ENCODE data around the gene DHX16. TPM values are rescaled to one million over a fixed set of nuclear protein-coding genes. Genes with fewer than 3 reads are reported as not detected.

The DHX16 gene
- total RNA-seq, 1 donor from 2014 or later: 38.5 TPM

- peak overlapping the region; percentile 70 for H3K4me3 Mint-ChIP-seq (ENCODE audit: unreplicated experiment)
- H3K4me1 Mint-ChIP-seq (ENCODE audit: unreplicated experiment): peaks cover 62% of the 10 kb centered on the region
- H3K27ac Mint-ChIP-seq (ENCODE audit: unreplicated experiment): peak overlapping the region; percentile 92
- H3K27me3 Mint-ChIP-seq (ENCODE audit: unreplicated experiment): peaks cover 7% of the 10 kb centered on the region
- H3K9me3 Mint-ChIP-seq (ENCODE audit: unreplicated experiment): no peaks in the 10 kb centered on the region
- DNase-seq (ENCODE audit: low spot score): no peak
- H3K36me3 Mint-ChIP-seq (ENCODE audit: low read depth, unreplicated experiment): peaks cover 35% of the 10 kb centered on the region
- TF ChIP-seq CTCF (IDR thresholded peaks at IDR 0.05; ENCODE audit: unreplicated experiment): no peak
Measured at GRCh38 chr6:30643656-30644055, 29.1 kb downstream of the DHX16 start.

- H3K9me3 Mint-ChIP-seq (ENCODE audit: unreplicated experiment): no peaks in the 10 kb centered on the region
- DNase-seq (ENCODE audit: low spot score): no peak
- peak overlapping the region; percentile 61 for H3K4me3 Mint-ChIP-seq (ENCODE audit: unreplicated experiment)
- H3K27me3 Mint-ChIP-seq (ENCODE audit: unreplicated experiment): peaks cover 7% of the 10 kb centered on the region
- H3K4me1 Mint-ChIP-seq (ENCODE audit: unreplicated experiment): peaks cover 51% of the 10 kb centered on the region
- peak overlapping the region; percentile 15 for H3K27ac Mint-ChIP-seq (ENCODE audit: unreplicated experiment)
- TF ChIP-seq CTCF (IDR thresholded peaks at IDR 0.05; ENCODE audit: unreplicated experiment): no peak
- H3K36me3 Mint-ChIP-seq (ENCODE audit: low read depth, unreplicated experiment): peaks cover 27% of the 10 kb centered on the region
Measured at GRCh38 chr6:30641048-30641447, 31.8 kb downstream of the DHX16 start.

- no peak for DNase-seq (ENCODE audit: low spot score)
- no peak for TF ChIP-seq CTCF (IDR thresholded peaks at IDR 0.05; ENCODE audit: unreplicated experiment)
- Mint-ChIP-seq H3K4me1 (ENCODE audit: unreplicated experiment) (peaks cover 45% of the 10 kb centered on the region), H3K36me3 (ENCODE audit: low read depth, unreplicated experiment) (peaks cover 30% of the 10 kb centered on the region), H3K27me3 (ENCODE audit: unreplicated experiment) (peaks cover 7% of the 10 kb centered on the region), H3K27ac (ENCODE audit: unreplicated experiment) (no peak overlapping the region), H3K4me3 (ENCODE audit: unreplicated experiment) (peak overlapping the region; percentile 68), H3K9me3 (ENCODE audit: unreplicated experiment) (no peaks in the 10 kb centered on the region)
Measured at GRCh38 chr6:30640481-30640880, 32.3 kb downstream of the DHX16 start.

GRCh38 chr6:30635834-30636233, 37.0 kb downstream of the DHX16 start:
- Mint-ChIP-seq H3K27me3 (ENCODE audit: unreplicated experiment) (peaks cover 5% of the 10 kb centered on the region), H3K9me3 (ENCODE audit: unreplicated experiment) (no peaks in the 10 kb centered on the region), H3K4me3 (ENCODE audit: unreplicated experiment) (peak overlapping the region; percentile 6), H3K4me1 (ENCODE audit: unreplicated experiment) (peaks cover 10% of the 10 kb centered on the region), H3K36me3 (ENCODE audit: low read depth, unreplicated experiment) (peaks cover 35% of the 10 kb centered on the region), H3K27ac (ENCODE audit: unreplicated experiment) (peak overlapping the region; percentile 7)
- no peak for DNase-seq (ENCODE audit: low spot score)
- no peak for TF ChIP-seq CTCF (IDR thresholded peaks at IDR 0.05; ENCODE audit: unreplicated experiment)

- Mint-ChIP-seq H3K36me3 (ENCODE audit: low read depth, unreplicated experiment) (peaks cover 23% of the 10 kb centered on the region), H3K4me3 (ENCODE audit: unreplicated experiment) (peak within 1 kb of the TSS; percentile 92), H3K27me3 (ENCODE audit: unreplicated experiment) (peaks cover 12% of the 10 kb centered on the region), H3K4me1 (ENCODE audit: unreplicated experiment) (peaks cover 27% of the 10 kb centered on the region), H3K27ac (ENCODE audit: unreplicated experiment) (peak within 1 kb of the TSS; percentile 97), H3K9me3 (ENCODE audit: unreplicated experiment) (no peaks in the 10 kb centered on the region)
- DNase-seq (ENCODE audit: low spot score): peak; percentile 76
- peak; percentile 25 for TF ChIP-seq CTCF (IDR thresholded peaks at IDR 0.05; ENCODE audit: unreplicated experiment)
Measured at GRCh38 chr6:30626484-30627366, 46.1 kb downstream of the DHX16 start, which contains the start of gene ATAT1. ATAT1 (plus strand) TSS chr6:30626874.

Measured in endothelial cell (in vitro differentiated cells).